ENCODE measurements around the gene TEX35.

TEX35 gene

GRCh38 chr1:178512566-178513277, at the start of gene TEX35:
Gene TEX35 (plus strand): TSS chr1:178513109. CDS start chr1:178513189, 80 bp downstream.
- Histone ChIP-seq H3K79me2 (ENCODE audit: low read length) (no peaks in the 10 kb centered on the region), H3K27ac (ENCODE audit: low read length) (no peak within 1 kb of the TSS), H3K4me2 (ENCODE audit: low read depth, low read length) (no peak within 1 kb of the TSS), H3K4me1 (ENCODE audit: low read length) (no peaks in the 10 kb centered on the region), H3K36me3 (replicated peaks; ENCODE audit: insufficient read depth, low read length) (no peaks in the 10 kb centered on the region), H3K4me3 (ENCODE audit: low read length) (no peak within 1 kb of the TSS), H4K20me1 (ENCODE audit: insufficient read depth, low read length) (no peaks in the 10 kb centered on the region), H2AFZ (ENCODE audit: low read length) (no peak within 1 kb of the TSS), H3K9ac (ENCODE audit: low read length) (no peak within 1 kb of the TSS), H3K9me3 (replicated peaks; ENCODE audit: insufficient read depth, low read length) (no peaks in the 10 kb centered on the region), H3K27me3 (replicated peaks; ENCODE audit: insufficient read depth, low read length) (no peaks in the 10 kb centered on the region), H3K9me2 (replicated peaks; ENCODE audit: insufficient read depth, low read length) (no peaks in the 10 kb centered on the region), H3F3A (ENCODE audit: insufficient read depth, low read length) (no peaks in the 10 kb centered on the region)
- DNase-seq, result no peak
- TF ChIP-seq EZH2 (optimal IDR thresholded peaks at IDR 0.05; ENCODE audit: low read depth, low read length) (no peak), CTCF (IDR thresholded peaks at IDR 0.05; ENCODE audit: low read length) (no peak), EZH2phosphoT487 (IDR thresholded peaks at IDR 0.05; ENCODE audit: low read length) (no peak)

DNA sequence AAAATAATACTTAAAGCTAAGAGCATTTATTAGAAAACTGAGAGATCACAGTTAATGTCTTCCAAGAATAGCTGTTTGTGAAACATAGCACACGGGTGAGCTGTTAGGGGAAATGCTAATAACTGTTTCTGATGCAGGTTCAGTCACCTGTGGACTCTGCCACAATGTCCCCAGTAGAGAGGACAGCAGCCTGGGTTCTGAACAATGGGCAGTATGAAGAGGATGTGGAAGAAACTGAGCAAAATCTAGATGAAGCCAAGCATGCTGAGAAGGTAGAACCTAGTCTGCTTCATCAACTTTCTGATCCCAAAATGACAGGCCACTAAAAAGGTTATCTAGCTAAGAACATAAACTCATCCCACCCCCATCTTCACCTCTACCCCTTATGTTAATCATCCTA, 48.8 kb upstream of the TEX35 start:
- no peaks in the 10 kb centered on the region for H3K9me2 ChIP-seq (replicated peaks; ENCODE audit: insufficient read depth, low read length)
- no peaks in the 10 kb centered on the region for H3K36me3 ChIP-seq (replicated peaks; ENCODE audit: insufficient read depth, low read length)
- H3K27ac ChIP-seq (ENCODE audit: low read length), result no peak overlapping the region
- H4K20me1 ChIP-seq (ENCODE audit: insufficient read depth, low read length), result no peaks in the 10 kb centered on the region
- DNase-seq, result no peak
- no peaks in the 10 kb centered on the region for H3K4me1 ChIP-seq (ENCODE audit: low read length)
- H3K79me2 ChIP-seq (ENCODE audit: low read length), result no peaks in the 10 kb centered on the region
- H3K9ac ChIP-seq (ENCODE audit: low read length), result no peak overlapping the region
- no peaks in the 10 kb centered on the region for H3K9me3 ChIP-seq (replicated peaks; ENCODE audit: insufficient read depth, low read length)
- no peak overlapping the region for H3K4me2 ChIP-seq (ENCODE audit: low read depth, low read length)
- H2AFZ ChIP-seq (ENCODE audit: low read length), result no peak overlapping the region
- H3K27me3 ChIP-seq (replicated peaks; ENCODE audit: insufficient read depth, low read length), result no peaks in the 10 kb centered on the region
- no peak for TF ChIP-seq EZH2 (optimal IDR thresholded peaks at IDR 0.05; ENCODE audit: low read depth, low read length)
- no peak for TF ChIP-seq CTCF (IDR thresholded peaks at IDR 0.05; ENCODE audit: low read length)
- no peak for TF ChIP-seq EZH2phosphoT487 (IDR thresholded peaks at IDR 0.05; ENCODE audit: low read length)
- H3K4me3 ChIP-seq (ENCODE audit: low read length), result no peak overlapping the region
- H3F3A ChIP-seq (ENCODE audit: insufficient read depth, low read length), result no peaks in the 10 kb centered on the region

DNA sequence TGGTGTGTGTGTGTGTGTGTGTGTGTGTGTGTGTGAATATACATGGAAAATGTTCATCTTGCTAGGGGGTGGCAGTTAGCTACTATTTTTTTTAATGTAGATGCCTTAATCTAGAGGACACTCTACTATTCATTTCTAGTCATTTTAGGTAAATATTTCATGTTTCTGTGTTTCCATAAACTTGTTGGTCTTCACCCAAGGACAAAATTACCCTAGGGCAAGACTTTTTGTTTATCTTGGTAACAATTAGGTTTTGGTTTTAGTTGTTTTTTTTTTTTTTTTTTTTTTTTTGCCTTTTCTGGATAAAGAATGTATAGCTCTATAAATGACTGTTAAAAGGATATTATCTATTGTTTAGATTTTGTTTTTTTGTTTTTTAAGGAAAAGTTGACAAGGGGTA, 48.3 kb upstream of the TEX35 start:
- Histone ChIP-seq H3K36me3 (replicated peaks; ENCODE audit: insufficient read depth, low read length) (no peaks in the 10 kb centered on the region), H3K9me3 (replicated peaks; ENCODE audit: insufficient read depth, low read length) (no peaks in the 10 kb centered on the region), H3K79me2 (ENCODE audit: low read length) (no peaks in the 10 kb centered on the region), H2AFZ (ENCODE audit: low read length) (no peak overlapping the region), H3K9me2 (replicated peaks; ENCODE audit: insufficient read depth, low read length) (no peaks in the 10 kb centered on the region), H3F3A (ENCODE audit: insufficient read depth, low read length) (no peaks in the 10 kb centered on the region), H3K4me2 (ENCODE audit: low read depth, low read length) (no peak overlapping the region), H3K27ac (ENCODE audit: low read length) (no peak overlapping the region), H3K4me3 (ENCODE audit: low read length) (no peak overlapping the region), H4K20me1 (ENCODE audit: insufficient read depth, low read length) (no peaks in the 10 kb centered on the region), H3K27me3 (replicated peaks; ENCODE audit: insufficient read depth, low read length) (no peaks in the 10 kb centered on the region), H3K9ac (ENCODE audit: low read length) (no peak overlapping the region), H3K4me1 (ENCODE audit: low read length) (no peaks in the 10 kb centered on the region)
- TF ChIP-seq EZH2 (optimal IDR thresholded peaks at IDR 0.05; ENCODE audit: low read depth, low read length) (no peak), CTCF (IDR thresholded peaks at IDR 0.05; ENCODE audit: low read length) (no peak), EZH2phosphoT487 (IDR thresholded peaks at IDR 0.05; ENCODE audit: low read length) (no peak)
- no peak for DNase-seq
